Measurements from ENCODE around the gene CAP1.

Gene CAP1

DNA sequence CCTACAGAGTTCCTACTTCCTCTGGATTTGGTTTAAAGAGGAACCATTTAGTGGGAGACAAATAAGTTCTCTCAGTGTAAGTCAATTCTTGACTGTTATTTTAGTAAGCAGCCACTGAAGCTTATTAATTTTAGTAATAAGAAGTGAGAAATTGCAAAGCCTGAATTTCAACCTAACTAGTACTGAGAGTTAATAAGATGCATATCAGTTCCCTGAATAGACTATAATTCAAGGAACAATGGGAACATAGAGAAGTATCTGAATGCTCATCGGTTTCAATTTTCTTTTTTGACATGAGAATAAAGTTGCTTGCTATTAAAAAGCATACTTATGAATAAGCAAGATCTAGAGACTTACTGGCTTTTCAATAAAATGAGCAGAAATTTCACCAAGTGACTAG is 64.5 kb downstream of the CAP1 start:
- TF ChIP-seq, protein P1, sequence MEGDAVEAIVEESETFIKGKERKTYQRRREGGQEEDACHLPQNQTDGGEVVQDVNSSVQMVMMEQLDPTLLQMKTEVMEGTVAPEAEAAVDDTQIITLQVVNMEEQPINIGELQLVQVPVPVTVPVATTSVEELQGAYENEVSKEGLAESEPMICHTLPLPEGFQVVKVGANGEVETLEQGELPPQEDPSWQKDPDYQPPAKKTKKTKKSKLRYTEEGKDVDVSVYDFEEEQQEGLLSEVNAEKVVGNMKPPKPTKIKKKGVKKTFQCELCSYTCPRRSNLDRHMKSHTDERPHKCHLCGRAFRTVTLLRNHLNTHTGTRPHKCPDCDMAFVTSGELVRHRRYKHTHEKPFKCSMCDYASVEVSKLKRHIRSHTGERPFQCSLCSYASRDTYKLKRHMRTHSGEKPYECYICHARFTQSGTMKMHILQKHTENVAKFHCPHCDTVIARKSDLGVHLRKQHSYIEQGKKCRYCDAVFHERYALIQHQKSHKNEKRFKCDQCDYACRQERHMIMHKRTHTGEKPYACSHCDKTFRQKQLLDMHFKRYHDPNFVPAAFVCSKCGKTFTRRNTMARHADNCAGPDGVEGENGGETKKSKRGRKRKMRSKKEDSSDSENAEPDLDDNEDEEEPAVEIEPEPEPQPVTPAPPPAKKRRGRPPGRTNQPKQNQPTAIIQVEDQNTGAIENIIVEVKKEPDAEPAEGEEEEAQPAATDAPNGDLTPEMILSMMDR (IDR thresholded peaks at IDR 0.05; ENCODE audit: insufficient read depth, low read length, missing control alignments) = no peak
- POLR2A ChIA-PET = no interaction called here
- CTCF ChIA-PET = interaction anchor here (1.2 to 2.9 kb wide), 3 partner anchors 13 to 48 kb away, joined by 3 to 15 read pairs (median 4); no protein-coding TSS in a partner anchor
- H3K4me3 ChIP-seq (ENCODE audit: low read depth, low read length) = no peak overlapping the region
- DNase-seq (ENCODE audit: low read depth, low spot score) = no peak

- ChIA-PET CTCF (interaction anchor here (1.0 kb wide), 1 partner anchor 231 kb away, joined by 5 read pairs; no protein-coding TSS in a partner anchor), POLR2A (no interaction called here)
- no peak overlapping the region for H3K4me3 ChIP-seq (ENCODE audit: low read depth, low read length)
Observed at GRCh38 chr1:40107290-40107959, 66.9 kb downstream of the CAP1 start.

GRCh38 chr1:40110389-40110788 is 69.9 kb downstream of the CAP1 start:
- ChIA-PET CTCF (interaction anchor here (2.1 kb wide), 1 partner anchor 34 kb away, joined by 5 read pairs; no protein-coding TSS in a partner anchor), POLR2A (no interaction called here)
- no peak for DNase-seq (ENCODE audit: low read depth, low spot score)
- H3K4me3 ChIP-seq (ENCODE audit: low read depth, low read length) = no peak overlapping the region
- TF ChIP-seq, protein P1 (IDR thresholded peaks at IDR 0.05; ENCODE audit: insufficient read depth, low read length, missing control alignments) = no peak

More at GRCh38 chr1:40107290-40107959, 66.9 kb downstream of the CAP1 start:
- DNase-seq (ENCODE audit: low read depth, low spot score) = no peak
- TF ChIP-seq, protein P1 (IDR thresholded peaks at IDR 0.05; ENCODE audit: insufficient read depth, low read length, missing control alignments) = no peak

- ChIA-PET CTCF (interaction anchor here (1.2 kb wide), 1 partner anchor 30 kb away, joined by 3 read pairs; no protein-coding TSS in a partner anchor), POLR2A (no interaction called here)
- no peak for DNase-seq (ENCODE audit: low read depth, low spot score)
- TF ChIP-seq, protein P1 (IDR thresholded peaks at IDR 0.05; ENCODE audit: insufficient read depth, low read length, missing control alignments) = no peak
- no peak overlapping the region for H3K4me3 ChIP-seq (ENCODE audit: low read depth, low read length)
Observed at GRCh38 chr1:40114400-40114799, 73.9 kb downstream of the CAP1 start.

DNA sequence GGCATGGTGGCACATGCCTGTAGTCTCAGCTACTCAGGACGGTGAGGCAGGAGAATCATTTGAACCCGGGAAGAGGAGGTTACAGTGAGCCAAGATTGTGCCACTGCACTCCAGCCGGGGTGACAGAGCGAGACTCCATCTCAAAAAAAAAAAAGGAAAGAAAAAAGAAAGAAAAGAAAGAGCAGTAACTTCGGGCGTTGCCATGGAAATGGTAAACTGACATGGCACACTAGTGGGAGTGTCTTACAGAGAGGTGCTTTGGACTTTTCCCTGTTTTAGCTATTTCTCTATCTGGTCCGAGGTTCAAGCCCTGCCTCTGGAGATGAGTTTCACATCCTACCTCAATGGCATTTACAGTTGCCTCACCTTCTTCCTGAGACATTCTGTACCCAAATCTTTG is 79.6 kb downstream of the CAP1 start:
- TF ChIP-seq, protein P1 (IDR thresholded peaks at IDR 0.05; ENCODE audit: insufficient read depth, low read length, missing control alignments) = no peak
- H3K4me3 ChIP-seq (ENCODE audit: low read depth, low read length) = no peak overlapping the region
- POLR2A ChIA-PET = no interaction called here
- no peak for DNase-seq (ENCODE audit: low read depth, low spot score)
- CTCF ChIA-PET = interaction anchor here (1.8 to 2.1 kb wide), 2 partner anchors 195 to 218 kb away, joined by 4 to 9 read pairs; no protein-coding TSS in a partner anchor
